Astrocyte of the spinal cord (primary cell): ENCODE data around the gene RPA1.
A peak's percentile ranks its signal among the peaks of the same experiment; 100 is the strongest.
"Not testable (repeated sequence)": the region's sequence is repeated elsewhere in the genome, so short reads cannot be mapped to it uniquely, and the experiment has no call there.

Experiments used
- DNase-seq: peaks from one replicate; pipeline ENCODE4 v3.0.0; 2011; ENCODE audit warnings: low read depth, low spot score
- H3K4me3 ChIP-seq: 2 replicates; pipeline ENCODE4 v1.5.1; 2011; ENCODE audit warnings: low read depth, mild to moderate bottlenecking, low read length, moderate library complexity
- in situ Hi-C: cut with HindIII; loops from 2 replicates; pipeline ENCODE4 v1.10.0; 2017; ENCODE audit warnings: low sequenced_read_pairs
- TF ChIP-seq, protein P1 (sequence below): IDR thresholded peaks from 2 replicates; pipeline ENCODE4 v1.5.1; 2012; ENCODE audit warnings: low read depth, mild to moderate bottlenecking, low read length, inconsistent platforms

RPA1 gene

DNA sequence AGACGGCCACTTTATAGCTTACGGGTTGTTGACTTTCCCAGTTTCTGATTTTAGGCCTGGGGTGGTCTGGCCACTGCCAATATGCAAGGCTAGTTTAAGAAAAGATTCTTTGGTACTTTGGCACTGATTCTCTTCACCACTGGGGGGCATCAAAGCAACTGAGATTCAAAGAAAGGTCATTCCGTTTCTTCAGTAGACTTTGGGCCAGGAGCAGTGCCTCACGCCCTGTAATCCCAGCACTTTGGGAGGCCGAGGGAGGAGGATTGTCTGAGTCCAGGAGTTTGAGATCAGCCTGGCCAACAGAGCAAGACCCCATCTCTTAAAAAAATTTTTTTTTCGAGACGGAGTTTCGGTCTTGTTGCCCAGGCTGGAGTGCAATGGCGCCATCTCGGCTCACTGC is 53.0 kb downstream of the RPA1 start:
- no peak overlapping the region for H3K4me3 ChIP-seq
- in situ Hi-C loops: no loop called here
- TF ChIP-seq, protein P1, sequence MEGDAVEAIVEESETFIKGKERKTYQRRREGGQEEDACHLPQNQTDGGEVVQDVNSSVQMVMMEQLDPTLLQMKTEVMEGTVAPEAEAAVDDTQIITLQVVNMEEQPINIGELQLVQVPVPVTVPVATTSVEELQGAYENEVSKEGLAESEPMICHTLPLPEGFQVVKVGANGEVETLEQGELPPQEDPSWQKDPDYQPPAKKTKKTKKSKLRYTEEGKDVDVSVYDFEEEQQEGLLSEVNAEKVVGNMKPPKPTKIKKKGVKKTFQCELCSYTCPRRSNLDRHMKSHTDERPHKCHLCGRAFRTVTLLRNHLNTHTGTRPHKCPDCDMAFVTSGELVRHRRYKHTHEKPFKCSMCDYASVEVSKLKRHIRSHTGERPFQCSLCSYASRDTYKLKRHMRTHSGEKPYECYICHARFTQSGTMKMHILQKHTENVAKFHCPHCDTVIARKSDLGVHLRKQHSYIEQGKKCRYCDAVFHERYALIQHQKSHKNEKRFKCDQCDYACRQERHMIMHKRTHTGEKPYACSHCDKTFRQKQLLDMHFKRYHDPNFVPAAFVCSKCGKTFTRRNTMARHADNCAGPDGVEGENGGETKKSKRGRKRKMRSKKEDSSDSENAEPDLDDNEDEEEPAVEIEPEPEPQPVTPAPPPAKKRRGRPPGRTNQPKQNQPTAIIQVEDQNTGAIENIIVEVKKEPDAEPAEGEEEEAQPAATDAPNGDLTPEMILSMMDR: peak; percentile 56
- peak; percentile 20 for DNase-seq

DNA sequence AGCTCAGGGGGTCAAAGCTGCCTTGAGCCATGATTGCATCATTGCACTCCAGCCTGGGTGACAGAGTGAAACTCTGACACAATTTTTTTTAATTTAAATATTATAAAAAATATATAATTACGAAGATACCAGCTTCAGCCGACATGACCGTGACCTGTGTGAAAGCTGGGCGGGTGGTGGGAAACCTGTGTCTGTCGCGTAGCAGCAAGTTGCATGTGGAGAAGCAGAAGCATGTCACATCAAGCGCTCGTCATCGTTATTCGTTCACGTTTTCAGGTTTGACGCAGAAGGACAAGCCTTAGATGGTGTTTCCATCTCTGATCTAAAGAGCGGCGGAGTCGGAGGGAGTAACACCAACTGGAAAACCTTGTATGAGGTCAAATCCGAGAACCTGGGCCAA is 53.7 kb downstream of the RPA1 start:
- H3K4me3 ChIP-seq: no peak overlapping the region
- no peak for DNase-seq
- in situ Hi-C loops: no loop called here
- TF ChIP-seq, protein P1: no peak

DNA sequence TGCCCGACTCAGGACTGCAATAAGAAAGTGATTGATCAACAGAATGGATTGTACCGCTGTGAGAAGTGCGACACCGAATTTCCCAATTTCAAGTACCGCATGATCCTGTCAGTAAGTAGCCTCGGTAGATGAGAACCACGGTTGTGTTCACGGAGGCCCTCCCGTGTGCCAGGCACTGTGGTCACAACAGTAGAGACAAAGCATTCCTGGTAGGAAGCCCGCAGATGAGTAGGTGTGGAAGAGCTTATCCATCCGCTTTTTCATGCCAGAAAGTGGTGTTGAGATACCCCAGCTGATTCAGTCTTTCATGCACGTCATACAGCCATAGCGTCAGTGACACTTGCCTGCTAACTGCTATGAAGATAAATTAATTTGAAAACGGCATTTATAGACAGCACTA is 58.9 kb downstream of the RPA1 start:
- TF ChIP-seq, protein P1: no peak
- no peak overlapping the region for H3K4me3 ChIP-seq
- in situ Hi-C loops: no loop called here
- no peak for DNase-seq

DNA sequence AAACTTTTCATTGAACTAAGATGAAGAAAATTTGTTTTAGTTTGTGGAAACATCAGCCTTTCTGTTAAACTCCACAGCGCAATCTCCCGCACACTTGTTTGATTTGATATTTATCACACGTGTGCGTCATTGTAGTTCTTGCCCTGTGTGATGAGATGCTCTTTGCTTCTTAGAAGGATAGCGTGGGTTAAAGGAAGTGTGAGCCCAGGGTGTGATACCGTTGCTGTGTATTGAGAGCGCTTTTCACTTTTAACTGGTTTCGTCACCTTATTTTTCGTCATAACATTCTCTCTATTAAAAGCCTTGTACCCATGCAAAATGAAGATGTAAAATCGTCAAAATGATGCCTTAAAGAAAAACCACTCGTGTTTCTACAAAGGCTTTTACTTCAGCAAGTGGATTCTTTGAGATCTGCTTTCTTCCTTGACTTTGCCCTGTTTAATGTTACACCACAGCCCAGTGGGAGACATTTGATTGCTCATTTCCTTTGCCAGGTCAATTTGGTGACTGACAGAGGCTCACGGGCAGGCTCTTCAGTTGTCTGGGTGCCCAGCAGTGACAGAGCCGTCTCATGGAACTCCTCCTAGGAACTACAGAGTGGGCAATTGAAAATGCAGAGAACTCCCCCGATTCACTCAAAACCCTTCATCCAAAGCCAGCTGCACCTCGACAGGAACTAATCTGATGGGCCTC is 61.1 kb downstream of the RPA1 start:
- TF ChIP-seq, protein P1: no peak
- in situ Hi-C loops: no loop called here
- no peak overlapping the region for H3K4me3 ChIP-seq
- no peak for DNase-seq

DNA sequence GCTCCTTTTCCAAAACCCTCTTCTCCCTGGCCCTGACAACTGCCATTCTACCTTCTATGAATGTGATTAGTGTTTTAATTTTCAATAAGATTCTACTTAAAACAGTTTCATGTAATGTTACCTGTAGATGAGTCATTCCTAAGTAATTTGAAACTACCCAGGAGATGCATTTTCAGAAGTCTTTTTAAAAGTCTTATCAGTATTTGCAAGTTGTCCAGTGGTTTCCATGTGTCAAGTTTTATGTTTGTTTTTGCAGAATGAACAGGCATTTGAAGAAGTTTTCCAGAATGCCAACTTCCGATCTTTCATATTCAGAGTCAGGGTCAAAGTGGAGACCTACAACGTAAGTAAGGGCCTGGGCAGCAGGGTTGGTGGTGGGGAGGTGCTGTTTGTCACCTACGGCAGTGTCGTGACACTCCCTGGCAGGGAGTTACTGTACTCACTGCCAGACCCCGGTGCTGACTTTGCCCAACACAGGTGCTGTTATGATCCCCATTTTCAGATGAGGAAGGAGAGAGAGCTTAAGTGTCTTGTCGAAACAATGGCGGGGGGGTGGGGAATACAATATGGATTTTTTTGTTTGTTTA is 65.0 kb downstream of the RPA1 start:
- DNase-seq: no peak
- in situ Hi-C loops: no loop called here
- H3K4me3 ChIP-seq: no peak overlapping the region
- TF ChIP-seq, protein P1: no peak

DNA sequence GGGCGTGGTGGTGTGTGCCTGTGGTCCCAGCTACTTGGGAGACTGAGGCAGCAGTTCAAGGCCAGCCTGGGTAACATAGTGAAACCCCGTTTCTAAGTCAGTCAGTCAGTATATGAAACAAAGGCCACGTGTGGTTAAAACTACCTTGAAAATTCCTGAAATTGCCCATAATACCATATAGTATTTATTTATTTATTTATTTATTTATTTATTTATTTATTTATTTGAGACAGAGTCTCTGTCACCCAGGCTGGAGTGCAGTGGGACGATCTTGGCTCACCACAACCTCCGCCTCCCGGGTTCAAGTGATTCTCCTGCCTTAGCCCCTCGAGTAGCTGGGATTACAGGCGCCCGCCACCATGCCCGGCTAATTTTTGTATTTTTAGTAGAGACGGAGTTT is 65.7 kb downstream of the RPA1 start:
- in situ Hi-C loops, H3K4me3 ChIP-seq, DNase-seq: not testable (repeated sequence)

DNA sequence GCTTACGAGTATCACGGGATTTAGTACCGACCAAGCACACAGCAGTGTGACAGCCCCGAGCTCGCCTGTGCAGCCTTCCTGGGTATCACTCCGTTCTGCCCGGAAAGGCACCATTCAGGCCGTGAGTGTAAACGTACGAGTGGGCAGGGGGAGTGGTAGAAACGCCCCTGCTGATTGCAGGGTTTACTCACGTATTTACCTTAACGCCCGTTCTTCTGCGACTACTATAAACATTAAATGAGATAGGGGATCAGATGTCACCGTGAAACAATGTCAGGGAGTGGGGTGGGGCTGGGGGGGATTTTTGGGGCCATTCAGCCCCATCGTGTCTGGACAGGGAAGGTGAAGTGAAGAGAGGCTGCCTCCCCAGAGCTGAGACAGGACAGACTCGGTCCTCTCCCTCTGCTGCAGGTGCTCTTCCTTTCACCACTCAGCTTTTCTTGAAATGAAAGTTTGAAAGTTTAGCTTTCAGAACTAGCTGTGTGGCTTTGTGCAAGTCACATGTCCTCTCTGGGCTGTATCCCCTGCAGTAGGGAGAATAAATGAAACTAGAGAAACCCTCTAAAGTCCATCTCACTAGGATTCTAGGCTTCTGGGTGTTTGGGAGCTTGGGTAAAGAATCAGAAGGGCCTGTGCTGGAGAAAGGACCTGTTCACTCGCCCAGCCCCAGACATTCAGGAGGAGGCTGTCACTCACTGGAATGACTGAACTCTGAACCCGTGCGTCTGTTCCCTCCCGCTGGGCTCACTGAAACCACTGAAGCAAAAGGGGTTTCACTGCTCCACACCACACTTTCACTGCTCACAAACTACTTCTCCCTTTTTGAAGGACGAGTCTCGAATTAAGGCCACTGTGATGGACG is 66.7 kb downstream of the RPA1 start:
- no peak overlapping the region for H3K4me3 ChIP-seq
- TF ChIP-seq, protein P1: no peak
- DNase-seq: no peak
- in situ Hi-C loops: no loop called here
